GM21825 (cell line): ENCODE data around the gene PERP.
"Not testable (repeated sequence)": the region's sequence is repeated elsewhere in the genome, so short reads cannot be mapped to it uniquely, and the experiment has no call there.

Experiments used
- ATAC-seq: cut with Tn5 transposase; IDR thresholded peaks from one replicate; pipeline ENCODE4 v1.9.1; 2021; ENCODE audit warnings: mild to moderate bottlenecking, moderate library complexity; ENCODE audit not compliant: unreplicated experiment

PERP gene

GRCh38 chr6:138105880-138106664, 1.1 kb downstream of the PERP start:
- no peak for ATAC-seq

GRCh38 chr6:138105446-138105845, 1.8 kb downstream of the PERP start:
- ATAC-seq, result no peak

GRCh38 chr6:138104618-138105213, 2.5 kb downstream of the PERP start:
- no peak for ATAC-seq

- ATAC-seq, result no peak
Measured at GRCh38 chr6:138103871-138104270, 3.3 kb downstream of the PERP start.

- ATAC-seq, result no peak
Measured at GRCh38 chr6:138101946-138102731, 5.1 kb downstream of the PERP start.

GRCh38 chr6:138099832-138100231, 7.4 kb downstream of the PERP start:
- no peak for ATAC-seq

- ATAC-seq, result no peak
Measured at GRCh38 chr6:138098306-138098705, 8.9 kb downstream of the PERP start.

GRCh38 chr6:138094260-138094659, 13.0 kb downstream of the PERP start:
- ATAC-seq, result no peak

- ATAC-seq, result no peak
Measured at GRCh38 chr6:138093632-138094031, 13.6 kb downstream of the PERP start.

GRCh38 chr6:138092686-138093085, 14.5 kb downstream of the PERP start:
- no peak for ATAC-seq

GRCh38 chr6:138089325-138089724, 17.9 kb downstream of the PERP start:
- ATAC-seq, result no peak

- no peak for ATAC-seq
Measured at GRCh38 chr6:138088326-138088762, 18.9 kb downstream of the PERP start.

GRCh38 chr6:138087593-138088325, 19.5 kb downstream of the PERP start:
- ATAC-seq, result no peak

GRCh38 chr6:138086573-138087196, 20.5 kb downstream of the PERP start:
- no peak for ATAC-seq

- no peak for ATAC-seq
Measured at GRCh38 chr6:138085839-138086222, 21.4 kb downstream of the PERP start.

GRCh38 chr6:138084904-138085838, 22.0 kb downstream of the PERP start:
- ATAC-seq, result no peak

GRCh38 chr6:138082232-138082631, 25.0 kb downstream of the PERP start:
- ATAC-seq, result no peak

- not testable (repeated sequence) for ATAC-seq
Measured at GRCh38 chr6:138079556-138079955, 27.7 kb downstream of the PERP start.

GRCh38 chr6:138078491-138078890, 28.7 kb downstream of the PERP start:
- ATAC-seq, result no peak

GRCh38 chr6:138073264-138073663, 34.0 kb downstream of the PERP start:
- no peak for ATAC-seq
